Measurements from ENCODE around the gene PUDP. TPM values are rescaled to one million over a fixed set of nuclear protein-coding genes. Genes with fewer than 3 reads are reported as not detected.
"Not testable (repeated sequence)": the region's sequence is repeated elsewhere in the genome, so short reads cannot be mapped to it uniquely, and the experiment has no call there.

The PUDP gene
- total RNA-seq, 4 donors from 2014 or later, result 5.5 to 15.5 (median 11.9) TPM

DNA sequence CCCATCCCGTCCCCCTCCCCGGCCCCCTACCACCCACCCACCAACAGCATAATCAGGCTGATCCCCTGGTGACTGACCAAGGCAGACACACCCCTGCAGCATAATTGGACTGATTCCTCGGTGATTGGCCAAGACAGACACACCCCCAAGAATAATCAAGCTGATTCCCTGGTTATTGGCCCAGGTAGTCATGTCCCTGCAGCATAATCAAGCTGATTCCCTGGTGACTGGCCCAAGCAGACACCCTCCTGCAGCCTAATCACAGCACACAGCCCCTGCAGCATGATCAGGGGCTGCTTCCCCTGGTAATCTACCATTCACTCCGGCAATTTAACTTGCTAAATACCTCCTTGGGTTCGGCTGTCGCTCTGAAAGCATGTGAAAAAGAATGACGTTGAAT, 47.9 kb downstream of the PUDP start:
- no peak for ATAC-seq (ENCODE audit: low FRiP score)

DNA sequence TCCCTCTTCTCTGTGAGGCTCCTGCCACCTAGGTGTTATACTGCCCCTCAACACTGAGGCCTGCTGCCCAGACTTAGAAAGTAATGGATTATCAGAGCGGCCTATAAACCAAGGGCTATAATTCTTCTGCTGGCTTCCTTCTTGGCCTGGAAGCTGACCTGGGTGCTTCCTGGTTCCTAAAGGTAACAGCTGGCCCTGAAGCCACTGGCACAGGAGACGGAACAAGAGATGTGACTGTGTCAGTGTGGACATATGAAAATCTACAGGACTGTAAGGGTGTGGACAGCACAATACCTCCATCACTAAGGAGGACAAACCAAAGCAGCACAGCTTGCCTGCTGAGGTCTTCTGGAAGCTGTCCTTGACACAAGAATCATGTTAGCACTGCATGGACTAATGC, 52.3 kb downstream of the PUDP start:
- not testable (repeated sequence) for ATAC-seq (ENCODE audit: low FRiP score); DNase-seq (ENCODE audit: low spot score)

More for the DNA sequence above, 47.9 kb downstream of the PUDP start:
- TF ChIP-seq, protein P1, sequence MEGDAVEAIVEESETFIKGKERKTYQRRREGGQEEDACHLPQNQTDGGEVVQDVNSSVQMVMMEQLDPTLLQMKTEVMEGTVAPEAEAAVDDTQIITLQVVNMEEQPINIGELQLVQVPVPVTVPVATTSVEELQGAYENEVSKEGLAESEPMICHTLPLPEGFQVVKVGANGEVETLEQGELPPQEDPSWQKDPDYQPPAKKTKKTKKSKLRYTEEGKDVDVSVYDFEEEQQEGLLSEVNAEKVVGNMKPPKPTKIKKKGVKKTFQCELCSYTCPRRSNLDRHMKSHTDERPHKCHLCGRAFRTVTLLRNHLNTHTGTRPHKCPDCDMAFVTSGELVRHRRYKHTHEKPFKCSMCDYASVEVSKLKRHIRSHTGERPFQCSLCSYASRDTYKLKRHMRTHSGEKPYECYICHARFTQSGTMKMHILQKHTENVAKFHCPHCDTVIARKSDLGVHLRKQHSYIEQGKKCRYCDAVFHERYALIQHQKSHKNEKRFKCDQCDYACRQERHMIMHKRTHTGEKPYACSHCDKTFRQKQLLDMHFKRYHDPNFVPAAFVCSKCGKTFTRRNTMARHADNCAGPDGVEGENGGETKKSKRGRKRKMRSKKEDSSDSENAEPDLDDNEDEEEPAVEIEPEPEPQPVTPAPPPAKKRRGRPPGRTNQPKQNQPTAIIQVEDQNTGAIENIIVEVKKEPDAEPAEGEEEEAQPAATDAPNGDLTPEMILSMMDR (IDR thresholded peaks at IDR 0.05), result no peak
- no peak for DNase-seq (ENCODE audit: low spot score)

DNA sequence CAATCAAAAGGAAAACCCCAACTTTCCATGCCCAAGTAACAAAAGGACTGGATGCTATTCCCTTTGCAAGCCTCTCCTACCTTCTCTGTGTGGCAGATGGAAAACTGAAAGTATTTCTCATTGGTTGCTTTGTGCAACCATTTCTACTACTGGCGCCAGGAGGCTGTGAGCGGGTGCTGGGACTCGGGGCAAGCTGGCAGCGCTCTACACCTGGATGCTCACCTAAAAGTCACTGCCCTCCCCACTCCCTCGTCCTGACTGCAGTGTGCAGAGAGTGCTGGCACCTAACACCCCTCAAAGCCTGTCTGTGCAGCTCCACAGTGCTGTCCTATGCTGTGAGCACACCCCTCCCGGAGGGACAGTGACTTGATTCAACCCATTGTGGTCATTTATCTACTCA, 54.6 kb downstream of the PUDP start:
- TF ChIP-seq, protein P1 (IDR thresholded peaks at IDR 0.05), result no peak
- no peak for ATAC-seq (ENCODE audit: low FRiP score)
- no peak for DNase-seq (ENCODE audit: low spot score)

DNA sequence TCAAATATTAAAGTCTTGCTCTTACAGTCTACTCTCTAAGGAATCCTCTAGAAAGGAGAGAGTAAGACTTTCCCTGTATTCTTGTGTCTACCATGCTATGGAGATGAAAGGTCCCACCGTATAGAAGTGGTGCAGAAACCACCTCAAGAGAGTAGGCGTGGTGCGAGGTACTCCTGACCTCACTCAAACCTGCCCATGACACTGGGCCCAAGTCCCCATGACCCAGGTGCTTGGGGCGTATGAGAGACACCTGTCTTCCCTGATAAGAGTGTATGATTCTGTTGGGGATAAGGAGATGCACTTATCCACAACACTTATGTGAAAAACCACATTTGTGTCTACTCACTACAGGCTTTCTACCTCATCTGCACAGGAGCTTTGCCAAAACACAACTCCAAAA, 55.4 kb downstream of the PUDP start:
- TF ChIP-seq, protein P1 (IDR thresholded peaks at IDR 0.05), result no peak
- DNase-seq (ENCODE audit: low spot score) (no peak), ATAC-seq (ENCODE audit: low FRiP score) (no peak)

DNA sequence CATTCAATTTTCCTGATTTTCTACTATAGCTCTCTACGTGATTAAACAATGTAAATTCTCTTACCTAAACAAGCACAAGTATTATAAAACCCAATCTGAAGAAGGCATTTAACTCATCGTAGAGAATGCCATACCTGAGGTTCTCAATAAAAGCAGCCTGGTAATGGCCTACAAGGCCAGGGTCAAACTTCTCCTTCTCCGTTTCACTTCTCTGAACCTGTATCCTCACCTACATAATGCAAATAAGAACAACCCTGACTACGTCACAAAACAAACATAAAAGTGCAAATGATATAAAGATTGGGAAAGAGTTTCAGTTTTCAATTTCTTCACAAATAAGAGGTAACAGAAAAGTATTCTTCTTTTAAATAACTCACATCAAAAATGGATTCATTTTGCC, 56.0 kb downstream of the PUDP start:
- TF ChIP-seq, protein P1 (IDR thresholded peaks at IDR 0.05), result no peak
- ATAC-seq (ENCODE audit: low FRiP score) (no peak), DNase-seq (ENCODE audit: low spot score) (no peak)

DNA sequence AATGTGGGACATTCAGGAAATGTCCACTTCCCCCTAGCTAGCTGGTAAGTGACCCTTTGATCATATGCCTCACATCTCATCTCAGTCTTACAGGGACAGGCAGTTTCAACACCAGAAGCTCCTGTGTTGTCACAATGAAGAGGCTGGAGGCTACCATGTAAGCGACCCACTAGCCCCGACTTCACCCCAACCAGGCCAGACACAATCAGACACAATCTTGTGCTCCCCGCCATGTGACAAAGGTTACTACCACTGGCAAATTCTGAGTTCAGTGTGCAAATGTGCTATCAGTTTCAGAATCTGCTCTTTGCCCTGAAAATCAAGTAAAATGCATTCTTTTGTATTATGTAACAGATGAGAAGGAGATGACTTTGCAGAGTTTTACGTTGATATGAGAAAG, 57.3 kb downstream of the PUDP start:
- DNase-seq (ENCODE audit: low spot score) (no peak), ATAC-seq (ENCODE audit: low FRiP score) (no peak)
- TF ChIP-seq, protein P1 (IDR thresholded peaks at IDR 0.05), result no peak

DNA sequence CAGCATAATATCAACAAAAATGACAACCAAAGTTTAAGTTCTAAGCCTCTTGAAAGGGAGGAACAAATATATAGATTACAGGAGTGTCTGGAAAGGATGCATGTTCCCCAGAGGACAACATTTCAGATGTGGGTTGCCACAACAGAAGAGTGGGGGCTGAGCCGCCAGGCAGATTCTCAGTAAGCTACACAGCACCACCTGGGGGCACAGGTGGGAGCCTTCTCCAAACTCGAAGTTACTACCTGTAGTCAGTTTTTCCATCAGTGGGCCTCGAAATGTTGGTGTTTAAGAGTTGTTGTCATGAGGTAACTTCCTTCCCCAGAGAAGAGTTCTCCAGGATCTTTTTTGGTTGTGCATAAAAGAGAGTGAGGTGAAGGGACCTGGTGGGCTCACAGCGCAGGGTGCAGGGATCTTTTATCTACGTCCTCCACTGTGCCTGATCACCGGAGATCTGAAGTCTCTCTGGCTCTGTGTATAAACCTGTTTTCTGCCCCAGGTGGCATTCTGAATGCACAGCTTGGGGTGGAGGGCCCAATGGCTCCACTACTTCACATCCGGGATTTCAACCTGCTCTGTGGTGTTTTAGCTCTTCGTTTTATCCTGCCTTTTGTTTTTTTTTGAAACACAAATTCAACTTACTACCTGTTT, 58.9 kb downstream of the PUDP start:
- ATAC-seq (ENCODE audit: low FRiP score), result no peak
- TF ChIP-seq, protein P1 (IDR thresholded peaks at IDR 0.05), result no peak
- no peak for DNase-seq (ENCODE audit: low spot score)

All from omental fat pad (tissue), 4 donors.